Adipose tissue (tissue), 3 donors: Measurements from ENCODE around the gene WARS2. TPM values are rescaled to one million over a fixed set of nuclear protein-coding genes. Genes with fewer than 3 reads are reported as not detected.

ENCODE experiments used
- H3K27ac ChIP-seq: one replicate; pipeline ENCODE4 v1.5.1; 2013; ENCODE audit warnings: low read depth, low read length
- WGBS, 3 donors: extraction: QIAGEN DNeasy Blood & Tissue Kit; methylation state at CpG; one replicate each; pipeline ENCODE4 v1.1.7; 2013; 5-methylcytosine and 5-hydroxymethylcytosine counted together
- polyA plus RNA-seq, 3 donors: library from polyadenylated mRNA; stranded (reverse); fragments of 200-250 nt; gene quantifications; one replicate each; pipeline ENCODE4 v1.2.3, GENCODE V29; 2013
- donor health status: healthy with polysubstance abuse.
- donor health status: Bipolar disorder and iron deficiency.
- donor health status: healthy.

Gene WARS2
- polyA plus RNA-seq, 3 donors: 7.0 to 8.9 (median 7.0) TPM

DNA sequence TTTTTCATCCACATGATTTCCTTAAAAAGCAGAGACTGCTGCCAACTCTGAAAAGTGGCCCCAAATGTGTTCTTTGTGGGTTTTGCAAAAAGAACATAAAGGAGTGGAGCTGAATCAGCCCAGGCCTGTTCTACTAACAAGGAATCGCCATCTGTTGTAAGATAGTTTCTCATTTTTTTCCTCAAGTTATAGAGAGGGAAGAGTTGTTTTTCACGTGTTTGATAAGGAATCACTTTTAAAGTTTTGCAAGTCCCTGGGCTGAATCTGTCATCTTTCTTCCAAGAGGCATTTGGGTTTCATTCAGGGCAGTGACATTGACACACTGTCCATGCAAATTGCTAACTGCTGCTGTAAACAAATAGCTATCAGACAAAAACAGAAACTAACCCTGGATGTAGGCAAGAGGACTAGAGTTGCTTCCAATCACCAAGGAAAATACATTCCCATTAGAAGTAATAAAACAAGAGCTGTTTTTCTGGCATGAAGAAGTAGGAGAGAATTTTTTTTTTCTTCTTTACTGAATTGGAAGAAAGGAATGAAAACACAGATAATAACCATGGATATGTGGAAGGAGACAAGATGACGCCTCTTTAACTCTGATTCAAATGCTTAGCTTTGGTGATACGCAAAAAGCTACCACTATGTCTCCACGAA lies 93.5 kb downstream of the WARS2 start:
- H3K27ac ChIP-seq: no peak overlapping the region
- WGBS, 3 donors: 47 to 79% (median 51%) methylated on average over 5 of the region's 5 CpGs

DNA sequence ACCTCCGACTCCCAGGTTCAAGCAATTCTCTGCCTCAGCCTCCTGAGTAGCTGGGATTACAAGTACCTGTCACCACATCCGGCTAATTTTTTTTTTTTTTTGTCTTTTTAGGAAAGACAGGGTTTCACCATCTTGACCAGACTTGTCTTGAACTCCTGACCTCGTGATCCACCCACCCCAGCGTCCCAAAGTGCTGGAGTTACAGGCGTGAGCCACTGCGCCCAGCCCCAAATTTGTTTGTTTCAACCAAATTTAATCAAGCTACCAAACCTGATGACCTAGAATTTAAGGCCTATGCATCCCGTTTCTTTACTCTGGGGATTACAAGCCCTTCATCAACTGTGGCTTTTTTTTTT lies 94.0 kb downstream of the WARS2 start:
- 60 to 84% (median 71%) methylated on average over 7 of the region's 7 CpGs for WGBS, 3 donors

DNA sequence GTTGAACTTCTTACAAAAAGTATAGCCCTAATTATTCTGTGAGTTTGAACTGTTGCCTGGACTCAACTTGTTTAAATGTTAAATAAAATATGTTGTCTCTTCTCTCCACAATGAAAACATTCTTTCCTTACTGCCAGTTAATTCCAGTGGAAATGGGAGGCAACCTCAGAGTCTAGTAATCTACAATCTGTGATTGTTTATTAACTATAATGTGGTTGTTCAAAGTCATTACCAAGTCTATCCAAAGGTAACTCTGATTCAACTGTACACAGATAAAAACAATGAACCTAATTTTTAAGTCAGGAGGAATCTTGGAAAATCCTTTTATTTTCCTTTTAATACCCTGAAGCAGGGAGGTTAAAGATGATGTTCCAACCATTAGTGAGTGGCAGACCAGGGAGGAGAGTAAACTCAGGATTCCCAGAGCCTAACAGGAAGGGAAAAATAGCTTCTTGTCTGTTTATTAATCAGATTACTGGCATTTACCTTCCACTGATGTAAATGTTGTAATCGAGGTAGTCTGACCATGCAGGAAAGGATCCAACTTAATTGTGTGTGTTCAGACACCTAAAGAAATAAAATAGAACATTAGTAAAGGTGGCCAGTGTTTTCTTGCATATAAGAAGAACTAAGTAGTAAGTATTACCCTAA lies 95.2 kb downstream of the WARS2 start:
- H3K27ac ChIP-seq: no peak overlapping the region
- WGBS, 3 donors: 32 to 79% (median 67%) methylated on average over 1 of the region's 1 CpG

More for the DNA sequence above, 94.0 kb downstream of the WARS2 start:
- H3K27ac ChIP-seq: no peak overlapping the region

DNA sequence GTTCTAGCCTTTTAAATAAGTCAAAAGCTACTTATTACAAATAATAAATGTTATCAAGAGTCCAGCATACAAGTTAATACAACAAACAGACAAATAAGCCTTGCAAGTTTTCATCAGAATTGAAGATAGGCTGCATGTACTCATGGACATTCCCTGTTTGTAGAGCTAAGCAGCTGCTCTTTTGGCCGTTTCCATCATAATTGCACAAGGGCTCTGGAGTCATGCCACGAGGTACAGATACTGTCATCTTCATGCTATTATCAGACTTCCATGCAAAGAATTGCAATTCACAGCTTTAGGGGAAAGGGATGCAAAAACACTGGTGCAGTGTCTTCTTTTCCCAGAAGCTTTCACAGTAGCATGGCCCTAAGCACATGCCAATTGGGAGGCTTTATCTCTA lies 99.5 kb downstream of the WARS2 start:
- H3K27ac ChIP-seq: no peak overlapping the region
- 53 to 86% (median 61%) methylated on average over 2 of the region's 2 CpGs for WGBS, 3 donors

DNA sequence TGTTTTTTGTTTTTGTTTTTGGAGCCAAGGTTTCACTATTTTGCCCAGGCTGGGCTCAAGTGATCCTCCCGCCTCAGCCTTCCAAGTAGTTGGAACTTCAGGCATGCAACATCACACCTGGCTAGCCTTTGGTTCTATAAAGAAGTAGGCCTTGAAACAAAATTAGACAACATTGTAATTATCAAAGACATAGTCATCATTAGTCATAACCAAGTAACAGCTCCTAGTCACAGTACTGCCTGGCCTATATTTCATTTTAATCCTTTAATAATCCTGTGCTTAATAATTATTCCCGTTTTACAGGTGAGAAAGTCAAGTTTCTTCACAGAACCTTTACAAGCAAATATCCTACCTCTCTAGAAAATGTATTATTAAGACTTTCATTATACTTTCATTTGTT lies 100.0 kb downstream of the WARS2 start:
- 92 to 95% (median 93%) methylated on average over 2 of the region's 2 CpGs for WGBS, 3 donors
- no peak overlapping the region for H3K27ac ChIP-seq

DNA sequence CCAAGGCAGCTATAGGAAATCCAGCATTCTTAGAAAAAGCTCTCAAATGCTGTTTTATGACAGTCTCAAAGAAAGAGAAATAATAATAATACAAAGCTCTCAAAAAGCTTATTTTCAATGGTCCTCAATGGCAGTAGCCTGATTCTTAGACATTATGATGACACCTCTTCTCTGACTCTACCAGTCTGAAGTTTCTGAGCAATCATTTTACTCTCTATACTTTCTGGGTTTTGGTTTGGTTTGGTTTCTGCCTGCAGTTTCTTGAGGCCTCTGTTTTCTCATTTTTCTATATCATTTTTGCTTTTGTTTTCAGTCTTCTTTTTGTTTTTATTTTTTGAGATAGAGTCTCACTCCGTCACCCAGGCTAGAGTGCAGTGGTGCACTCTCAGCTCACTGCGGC lies 102.1 kb downstream of the WARS2 start:
- 94 to 98% (median 96%) methylated on average over 2 of the region's 2 CpGs for WGBS, 3 donors
- no peak overlapping the region for H3K27ac ChIP-seq

DNA sequence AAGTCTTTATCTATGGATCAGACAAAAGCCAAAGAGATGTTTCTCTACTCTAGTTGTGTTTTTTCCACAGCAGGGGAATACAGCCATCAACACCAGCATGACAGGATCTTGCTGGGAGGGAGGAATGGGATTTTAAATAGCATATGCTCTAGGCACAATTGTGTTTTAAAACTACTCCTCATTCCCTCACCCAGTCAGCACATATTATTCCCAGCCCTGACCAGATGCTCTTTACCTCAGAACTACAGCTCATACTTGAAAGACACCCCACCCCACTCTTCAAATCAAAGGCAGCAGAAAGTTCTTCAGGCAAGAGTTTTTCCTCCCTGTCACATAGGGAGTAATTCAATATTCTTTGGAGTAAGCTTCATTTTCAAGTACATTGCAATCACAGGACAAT lies 106.1 kb downstream of the WARS2 start:
- H3K27ac ChIP-seq: no peak overlapping the region

DNA sequence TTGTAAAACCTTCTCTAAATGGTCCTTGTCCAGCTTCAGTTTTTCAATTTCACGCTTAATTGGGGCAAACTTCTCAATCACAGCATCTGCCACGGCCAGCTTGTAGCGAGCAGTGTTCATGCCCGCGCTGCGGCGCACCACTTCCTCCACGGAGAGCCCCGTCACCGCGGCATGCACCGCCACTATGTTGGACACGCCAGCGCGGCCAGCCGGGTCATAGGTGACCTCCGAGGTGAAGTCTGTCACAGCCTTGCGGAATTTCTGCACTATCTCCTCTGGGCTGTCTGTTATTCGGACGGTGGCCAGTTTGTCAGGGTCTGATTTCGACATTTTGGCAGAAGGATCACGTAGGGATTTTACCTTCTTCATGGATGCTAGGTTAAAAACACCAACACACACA lies 107.5 kb downstream of the WARS2 start:
- H3K27ac ChIP-seq: no peak overlapping the region
- 96 to 98% (median 97%) methylated on average over 22 of the region's 22 CpGs for WGBS, 3 donors

DNA sequence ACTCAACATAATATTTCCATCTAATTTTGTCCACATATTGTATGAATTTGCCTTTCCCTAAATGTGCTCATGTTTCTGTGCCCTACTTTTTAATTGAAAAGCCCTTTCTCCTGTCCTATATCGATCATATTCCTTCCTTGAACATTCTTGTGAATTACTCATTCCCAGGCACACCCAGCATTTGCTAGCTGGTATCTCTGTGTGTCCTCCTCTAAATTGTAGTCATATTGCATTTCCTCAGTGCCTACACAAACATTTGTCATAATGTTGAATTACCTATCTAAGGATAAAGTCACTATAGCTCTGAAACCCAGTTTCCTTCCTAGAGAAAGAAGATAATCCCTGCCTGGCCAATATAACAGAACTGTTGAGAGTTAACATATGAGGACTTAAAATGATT lies 112.7 kb downstream of the WARS2 start:
- no peak overlapping the region for H3K27ac ChIP-seq
- 91 to 100% (median 94%) methylated on average over 1 of the region's 1 CpG for WGBS, 3 donors

DNA sequence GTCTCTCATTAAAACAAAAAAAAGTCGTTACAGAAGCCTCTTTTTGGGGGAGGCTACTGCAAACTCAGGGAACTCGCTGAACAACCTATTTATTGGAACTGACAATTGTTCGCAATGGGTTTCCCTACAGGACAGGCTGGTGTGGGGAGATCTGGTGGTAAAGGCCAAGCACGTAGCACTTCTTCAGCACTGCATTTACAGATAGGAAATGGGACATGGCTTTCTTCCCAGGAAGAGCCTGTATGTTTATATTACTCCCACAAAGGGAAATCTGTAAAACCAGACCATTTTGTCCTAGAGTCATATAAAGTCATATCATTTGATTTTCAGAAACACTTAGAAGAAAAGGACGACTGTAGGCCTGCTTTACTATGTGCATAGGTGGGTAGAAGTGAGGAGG lies 113.5 kb downstream of the WARS2 start:
- WGBS, 3 donors: 89 to 91% (median 90%) methylated on average over 5 of the region's 5 CpGs
- H3K27ac ChIP-seq: no peak overlapping the region

DNA sequence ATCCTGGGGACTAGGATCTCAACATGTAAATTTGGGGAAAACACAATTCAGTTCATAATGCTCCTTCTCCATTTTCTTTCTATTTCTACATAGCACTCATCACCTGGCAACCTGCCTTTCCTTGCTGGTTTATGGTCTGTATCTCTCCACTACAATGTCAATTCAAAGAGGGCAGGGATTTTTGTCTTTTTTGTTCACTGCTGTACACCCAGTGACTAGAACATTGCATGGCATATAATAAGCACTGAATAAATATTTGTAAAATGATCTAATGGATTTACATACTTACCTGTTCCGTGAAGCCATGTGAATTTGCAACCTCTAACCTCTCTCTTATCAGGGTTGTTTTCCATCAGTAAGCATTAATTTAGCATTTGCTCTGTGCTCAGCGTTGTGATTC lies 124.9 kb downstream of the WARS2 start:
- no peak overlapping the region for H3K27ac ChIP-seq
- WGBS, 3 donors: 72 to 92% (median 90%) methylated on average over 2 of the region's 2 CpGs

DNA sequence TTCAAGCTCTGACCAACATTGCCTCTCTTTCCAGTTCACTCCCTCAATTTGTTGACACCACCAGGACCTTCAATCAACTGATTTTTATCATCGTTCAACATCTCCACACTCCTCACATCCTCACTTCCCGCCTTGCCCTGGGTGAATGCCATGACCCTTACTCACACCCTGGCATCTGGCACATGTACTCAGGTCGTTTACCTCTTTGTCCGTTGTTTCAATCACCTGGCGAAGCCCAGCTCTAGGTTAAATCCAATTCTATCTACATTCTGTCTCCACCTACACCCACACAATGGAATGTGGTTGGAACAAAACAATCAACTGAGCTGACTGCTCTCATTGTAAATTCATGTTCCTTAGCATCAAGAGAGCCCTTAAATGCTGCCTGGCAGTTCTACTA lies 128.1 kb downstream of the WARS2 start:
- no peak overlapping the region for H3K27ac ChIP-seq
- 84 to 89% (median 87%) methylated on average over 5 of the region's 5 CpGs for WGBS, 3 donors

DNA sequence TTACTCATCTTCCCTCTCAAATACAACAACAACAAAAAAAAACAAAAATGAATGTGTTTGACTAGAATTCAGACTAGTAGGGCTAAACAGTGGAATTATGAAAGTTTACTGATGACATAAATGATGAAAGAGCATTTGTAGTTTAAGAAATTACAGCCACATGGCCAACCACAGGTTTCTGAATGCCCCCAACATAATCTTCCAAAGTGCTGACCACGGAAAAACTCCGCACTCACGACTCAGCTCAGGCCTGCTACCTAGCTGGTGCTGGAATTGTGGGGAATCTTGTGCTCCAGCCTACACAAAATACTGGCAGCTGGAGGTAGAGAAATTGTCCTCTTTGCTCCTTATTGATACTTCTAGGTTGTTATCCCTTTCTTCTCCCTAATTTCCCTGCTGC lies 128.7 kb downstream of the WARS2 start:
- H3K27ac ChIP-seq: no peak overlapping the region
- WGBS, 3 donors: 91 to 96% (median 93%) methylated on average over 3 of the region's 3 CpGs

DNA sequence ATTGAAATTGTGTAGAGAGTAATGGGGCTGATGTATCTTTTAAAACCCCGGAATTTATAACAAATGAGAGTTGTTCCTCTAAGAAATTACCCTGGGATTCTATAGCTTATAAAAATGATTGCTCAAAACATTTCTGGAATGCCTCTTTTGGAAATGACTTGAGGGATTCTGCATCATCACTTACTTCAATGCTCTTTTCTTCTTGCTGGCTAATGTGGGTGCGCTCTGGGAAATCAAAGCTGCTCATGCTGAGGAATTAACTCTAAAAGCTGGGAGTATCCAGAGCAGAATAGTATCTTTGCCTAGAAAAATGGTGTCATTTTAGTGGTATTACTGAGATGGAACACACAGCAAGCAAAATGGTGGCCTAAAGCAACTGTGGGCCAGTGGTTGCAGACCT lies 129.3 kb downstream of the WARS2 start:
- no peak overlapping the region for H3K27ac ChIP-seq
- 87 to 98% (median 95%) methylated on average over 2 of the region's 2 CpGs for WGBS, 3 donors

DNA sequence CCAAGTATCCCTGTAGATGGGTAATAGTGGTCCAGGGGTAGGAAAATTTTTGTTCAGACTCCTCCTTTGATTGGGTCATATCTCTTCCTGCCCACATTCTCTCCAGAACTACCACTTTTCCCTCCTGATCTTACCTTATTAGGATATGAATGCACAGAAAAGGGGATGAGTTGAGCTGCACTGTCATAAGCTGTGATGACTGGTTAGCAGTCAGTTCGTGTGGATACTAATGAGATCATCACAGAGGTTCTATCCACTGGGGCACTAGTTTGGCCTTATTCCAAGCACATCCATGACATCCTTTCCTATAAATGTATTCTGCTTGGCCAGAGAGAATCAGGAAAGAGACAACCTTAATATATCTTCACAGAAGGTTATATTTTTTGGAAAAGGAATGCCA lies 130.3 kb downstream of the WARS2 start:
- WGBS, 3 donors: 45 to 66% (median 59%) methylated on average over 1 of the region's 1 CpG
- H3K27ac ChIP-seq: no peak overlapping the region

DNA sequence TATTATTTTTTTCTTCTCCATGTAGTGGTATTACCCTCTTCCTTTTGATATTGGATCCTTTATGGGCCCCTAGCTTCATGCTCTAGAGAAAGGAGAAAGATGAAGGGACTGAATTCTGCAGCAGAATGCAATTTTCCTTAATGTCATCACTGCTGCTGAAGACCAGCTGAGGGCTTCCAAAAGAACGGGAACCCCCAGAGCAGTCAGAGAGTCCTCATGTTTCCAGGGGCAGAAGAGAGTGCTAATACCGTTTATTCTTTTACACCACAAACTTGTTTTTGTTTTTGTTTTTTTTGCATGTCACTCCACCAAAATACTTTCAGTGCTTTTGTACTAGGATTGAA lies 131.2 kb downstream of the WARS2 start:
- no peak overlapping the region for H3K27ac ChIP-seq
- WGBS, 3 donors: 19 to 25% (median 21%) methylated on average over 2 of the region's 2 CpGs

DNA sequence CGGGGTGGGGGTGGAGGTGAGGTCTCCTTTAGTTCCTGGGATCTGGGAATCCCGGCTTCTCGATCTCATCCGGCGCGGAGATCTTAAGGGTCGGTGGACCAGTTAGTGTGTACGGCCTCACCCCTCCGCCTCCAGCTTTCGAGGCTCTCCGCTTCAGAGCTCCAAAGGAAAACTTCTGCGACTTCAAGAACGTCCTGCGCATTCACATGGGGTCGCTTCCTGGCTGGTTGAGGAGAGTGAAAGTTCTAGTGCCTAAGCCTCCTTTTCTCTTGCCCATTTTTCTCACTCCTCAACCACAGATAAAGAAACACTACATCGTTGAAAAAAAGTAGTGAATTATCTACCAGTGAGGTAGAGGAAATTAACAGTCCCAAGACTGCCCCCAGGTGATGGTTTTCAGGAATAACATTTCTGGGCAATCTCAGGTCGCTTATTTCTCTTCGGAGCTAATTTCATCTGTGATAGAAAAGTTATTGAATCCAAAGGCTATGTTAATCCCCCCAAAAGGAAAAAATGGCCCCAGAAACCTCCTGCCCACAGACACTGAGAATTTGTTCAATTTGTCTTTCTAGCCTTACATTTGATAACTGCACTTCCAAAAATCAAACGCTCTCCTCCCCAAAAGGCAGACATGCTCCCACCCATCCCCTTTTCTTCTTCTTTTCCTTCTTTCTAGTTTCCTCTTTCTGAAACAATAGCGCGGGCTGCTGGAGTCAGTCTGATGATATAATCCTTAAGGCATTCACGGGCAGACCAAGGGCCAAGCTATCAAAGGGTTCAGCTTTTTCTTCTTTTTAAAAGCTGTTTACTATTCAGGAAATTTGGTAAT lies 131.8 kb downstream of the WARS2 start:
- WGBS, 3 donors: 3 to 7% (median 5%) methylated on average over 22 of the region's 22 CpGs

DNA sequence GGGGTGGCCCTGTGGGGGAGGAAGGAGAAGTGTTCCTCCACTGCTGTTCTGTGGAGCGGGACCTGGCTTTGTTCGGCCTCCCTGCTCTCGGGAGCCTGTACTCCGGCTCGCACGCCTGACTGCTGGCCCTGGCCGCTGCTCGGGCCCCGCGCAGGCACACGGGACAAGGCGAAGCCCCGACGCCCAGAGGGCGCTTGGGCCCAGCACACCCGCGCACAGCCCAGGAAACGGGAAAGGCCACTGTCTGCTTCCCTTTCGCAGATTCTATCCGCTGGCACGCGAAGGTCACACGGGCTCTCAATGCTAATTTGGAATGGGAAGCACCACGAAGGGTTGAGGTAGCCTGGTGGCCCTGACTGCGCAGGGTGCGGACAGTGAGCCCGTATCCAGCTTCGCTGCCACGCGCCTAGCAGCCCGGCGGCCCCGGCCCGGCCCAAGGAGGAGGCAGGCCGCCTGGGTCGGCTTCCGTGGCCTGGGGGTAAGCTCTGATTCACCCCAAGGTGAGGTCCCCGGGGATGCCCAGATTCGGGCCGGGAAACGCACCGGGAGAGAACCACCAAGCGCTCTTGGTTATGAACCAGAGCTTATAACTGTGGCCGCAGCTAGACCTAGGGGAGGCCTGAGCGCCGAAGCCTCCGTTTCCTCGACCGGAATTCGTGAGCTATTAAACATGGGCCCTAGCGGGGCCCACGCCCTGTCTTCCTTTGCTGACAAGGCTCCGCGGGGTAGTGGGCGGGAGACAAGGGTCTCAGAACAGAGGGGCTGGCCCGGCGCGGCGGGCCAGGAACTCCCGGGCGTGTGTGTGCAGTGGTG lies 132.6 kb downstream of the WARS2 start:
- 6 to 9% (median 7%) methylated on average over 61 of the region's 61 CpGs for WGBS, 3 donors
- no peak overlapping the region for H3K27ac ChIP-seq

More for the DNA sequence above, 131.8 kb downstream of the WARS2 start:
- H3K27ac ChIP-seq: no peak overlapping the region

DNA sequence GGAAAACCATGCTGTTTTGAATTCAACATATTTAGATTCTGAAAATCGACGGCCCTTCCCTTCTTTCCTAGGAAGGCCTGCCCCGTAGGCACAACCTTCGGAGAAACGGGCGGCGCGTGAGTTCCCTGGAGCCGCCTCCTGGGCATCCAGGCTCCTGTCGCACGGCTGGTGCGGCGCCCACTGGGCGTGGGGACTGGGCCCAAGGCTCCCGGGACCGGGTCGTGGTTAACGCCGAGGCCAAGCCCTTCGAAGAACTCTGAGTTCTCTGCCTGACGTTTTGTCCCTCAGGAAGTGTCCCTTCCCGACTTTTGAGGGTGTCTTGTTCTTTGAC lies 133.1 kb downstream of the WARS2 start:
- WGBS, 3 donors: 3 to 15% (median 11%) methylated on average over 21 to 22 of the region's 22 CpGs
- no peak overlapping the region for H3K27ac ChIP-seq
